PFSK-1 (cell line): ENCODE measurements around the gene TMEM121B.

Experiments used
- FOXP2 ChIP-seq: optimal IDR thresholded peaks from 2 replicates; pipeline ENCODE3; 2011; ENCODE audit warnings: borderline replicate concordance, control low read depth, inconsistent platforms; ENCODE audit not compliant: insufficient read depth; ENCODE audit errors: extremely low read length, extremely low read depth
- POLR2AphosphoS5 ChIP-seq: IDR thresholded peaks from 2 replicates; pipeline ENCODE4 v1.6.1; 2012; ENCODE audit warnings: low read depth, mild to moderate bottlenecking, control low read depth, low read length, moderate library complexity
- REST ChIP-seq, 2 experiments: IDR thresholded peaks; 2 replicates each; pipeline versions ENCODE4 v1.6.1 to v1.8.0; 2011 to 2012; ENCODE audit warnings: low read depth in 2 of 2, low read length in 2 of 2, control low read depth in 1 of 2, inconsistent platforms in 1 of 2, mild to moderate bottlenecking in 1 of 2, moderate library complexity in 1 of 2; ENCODE audit not compliant: insufficient read depth in 1 of 2
- SIN3A ChIP-seq: IDR thresholded peaks from 2 replicates; pipeline ENCODE4 v1.6.1; 2012; ENCODE audit warnings: mild to moderate bottlenecking, low read length, moderate library complexity, borderline replicate concordance; ENCODE audit not compliant: insufficient read depth
- TAF1 ChIP-seq: IDR thresholded peaks from 2 replicates; pipeline ENCODE4 v1.6.1; 2012; ENCODE audit warnings: low read length, control low read depth, borderline replicate concordance; ENCODE audit not compliant: insufficient read depth

- no peak for TF ChIP-seq SIN3A
- TF ChIP-seq POLR2AphosphoS5 = no peak
- no peak for TF ChIP-seq TAF1
- no peak for TF ChIP-seq REST (IDR thresholded peaks at IDR 0.05; ENCODE audit: insufficient read depth in 1 of 2, low read depth in 2 of 2, low read length in 2 of 2)
- TF ChIP-seq FOXP2 = no peak
Observed at GRCh38 chr22:17137170-17137569, 16.0 kb upstream of the TMEM121B start.
